Small intestine (tissue), 7 donors: ENCODE results near the gene NEK5. TPM values are rescaled to one million over a fixed set of nuclear protein-coding genes. Genes with fewer than 3 reads are reported as not detected.
A peak's percentile ranks its signal among the peaks of the same experiment; 100 is the strongest.
"Not testable (repeated sequence)": the region's sequence is repeated elsewhere in the genome, so short reads cannot be mapped to it uniquely, and the experiment has no call there.

Experiments used
- DNase-seq, 2 donors: peaks; one replicate each; pipeline versions ENCODE4 v3.0.0 to v3.0.0-alpha.2; 2013
- FAIRE-seq: peaks from 2 replicates; lab custom pipeline; 2012; peaks lifted over from hg19 to GRCh38; lab: Jason Lieb, UNC
- H3K27ac ChIP-seq, 3 donors: one replicate each; pipeline ENCODE4 v1.5.1; 2013; ENCODE audit warnings: low read length in 2 of 3, mild to moderate bottlenecking in 2 of 3, control low read depth in 1 of 3, inconsistent platforms in 1 of 3, low read depth in 1 of 3, moderate library complexity in 1 of 3
- H3K27me3 ChIP-seq, 3 donors: one replicate each; pipeline ENCODE4 v1.6.1; 2013; ENCODE audit warnings: low read length in 3 of 3, inconsistent platforms in 1 of 3; ENCODE audit not compliant: control insufficient read depth in 3 of 3, insufficient read depth in 3 of 3
- H3K36me3 ChIP-seq, 3 donors: one replicate each; pipeline ENCODE4 v1.6.1; 2013; ENCODE audit warnings: low read length in 3 of 3, inconsistent platforms in 1 of 3, low read depth in 1 of 3, mild to moderate bottlenecking in 1 of 3, moderate library complexity in 1 of 3; ENCODE audit not compliant: control insufficient read depth in 3 of 3, insufficient read depth in 2 of 3
- H3K4me1 ChIP-seq, 3 donors: one replicate each; pipeline ENCODE4 v1.6.1; 2013; ENCODE audit warnings: low read length in 2 of 3, inconsistent platforms in 1 of 3, low read depth in 1 of 3, mild to moderate bottlenecking in 1 of 3, moderate library complexity in 1 of 3; ENCODE audit not compliant: control insufficient read depth in 3 of 3, insufficient read depth in 2 of 3
- H3K4me3 ChIP-seq, 3 donors: one replicate each; pipeline ENCODE4 v1.5.1; 2013; ENCODE audit warnings: low read length in 3 of 3, control low read depth in 1 of 3, inconsistent platforms in 1 of 3, low read depth in 1 of 3, mild to moderate bottlenecking in 1 of 3, moderate library complexity in 1 of 3
- H3K9me3 ChIP-seq, 2 donors: one replicate each; pipeline ENCODE4 v1.6.1; 2013; ENCODE audit warnings: low read depth in 1 of 2, low read length in 1 of 2; ENCODE audit not compliant: control insufficient read depth in 2 of 2, insufficient read depth in 1 of 2
- WGBS, 3 donors: extraction: QIAGEN DNeasy Blood & Tissue Kit; methylation state at CpG; one replicate each; pipeline ENCODE4 v1.1.7; 2013; 5-methylcytosine and 5-hydroxymethylcytosine counted together
- polyA plus RNA-seq, 4 donors: library from polyadenylated mRNA; stranded (reverse) in 3 of 4; unstranded in 1 of 4; fragments of 200-250 nt in 3 of 4; fragments of 120-200 nt in 1 of 4; gene quantifications; one replicate each; pipeline versions ENCODE4 v1.2.1 to v1.2.3, GENCODE V29; 2013
- donor health status: healthy with polysubstance abuse.
- donor health status: control.
- donor health status: control.
- donor health status: Bipolar disorder and iron deficiency.
- donor health status: healthy.

NEK5 gene
- polyA plus RNA-seq, 4 donors: 0.19 to 1.4 TPM; not detected in 2

- H3K9me3 ChIP-seq, H3K4me1 ChIP-seq, FAIRE-seq, H3K27me3 ChIP-seq, H3K36me3 ChIP-seq, H3K27ac ChIP-seq, DNase-seq, H3K4me3 ChIP-seq: not testable (repeated sequence)
- WGBS, 3 donors: 55 to 77% (median 68%) methylated on average over 3 of the region's 3 CpGs
These were observed 43.9 kb downstream of the NEK5 start for GRCh38 chr13:52084981-52085380.

- Histone ChIP-seq H3K27me3 (no peaks in the 10 kb centered on the region), H3K9me3 (no peaks in the 10 kb centered on the region), H3K36me3 (no peaks in the 10 kb centered on the region), H3K4me1 (no peaks in the 10 kb centered on the region), H3K27ac (no peak overlapping the region), H3K4me3 (no peak overlapping the region)
- FAIRE-seq (no peak), DNase-seq (no peak)
- 82 to 93% (median 89%) methylated on average over 4 of the region's 4 CpGs for WGBS, 3 donors
These were observed 46.3 kb downstream of the NEK5 start for GRCh38 chr13:52082601-52083000.

- not testable (repeated sequence) for H3K36me3 ChIP-seq, H3K9me3 ChIP-seq, H3K27me3 ChIP-seq, DNase-seq, H3K4me1 ChIP-seq, H3K4me3 ChIP-seq, FAIRE-seq, H3K27ac ChIP-seq
- 95 to 98% (median 95%) methylated on average over 8 to 36 of the region's 36 CpGs for WGBS, 3 donors
These were observed 49.0 kb downstream of the NEK5 start for GRCh38 chr13:52079891-52080290.

- no peak for FAIRE-seq
- WGBS, 3 donors: 87 to 89% (median 87%) methylated on average over 1 of the region's 1 CpG
- H3K27me3 ChIP-seq: no peaks in the 10 kb centered on the region
These were observed 57.8 kb downstream of the NEK5 start for GRCh38 chr13:52070929-52071523.

GRCh38 chr13:52067237-52067636 is 61.6 kb downstream of the NEK5 start:
- peaks cover 3 to 38% of the 10 kb centered on the region in 2 donors for H3K9me3 ChIP-seq
- FAIRE-seq: no peak

More at GRCh38 chr13:52070929-52071523, 57.8 kb downstream of the NEK5 start:
- Histone ChIP-seq H3K9me3 (peaks cover 3 to 32% of the 10 kb centered on the region in 2 donors), H3K27ac (no peak overlapping the region), H3K4me1 (no peaks in the 10 kb centered on the region), H3K36me3 (no peaks in the 10 kb centered on the region), H3K4me3 (no peak overlapping the region)
- DNase-seq: peak; percentile 29 to 32

DNA sequence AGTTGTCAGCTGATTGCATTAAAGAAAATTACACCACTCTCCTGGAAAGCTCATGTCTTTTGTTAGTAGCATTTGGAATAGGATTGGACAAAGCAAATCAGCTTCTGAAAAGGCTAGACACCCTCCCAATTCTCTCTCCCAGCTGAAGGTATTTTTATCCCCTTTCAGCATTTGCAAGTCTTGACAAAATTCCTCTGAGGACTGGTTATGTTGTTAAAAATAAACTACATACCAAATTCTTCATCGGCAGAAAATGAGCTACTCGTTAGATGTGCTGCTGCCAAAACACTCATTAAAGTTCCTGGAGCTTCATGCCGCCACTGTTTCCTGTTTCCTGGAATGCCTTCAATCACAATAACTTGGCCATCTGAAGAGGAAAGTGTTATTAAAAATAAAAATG is 67.3 kb downstream of the NEK5 start:
- no peaks in the 10 kb centered on the region for H3K36me3 ChIP-seq
- H3K27me3 ChIP-seq: no peaks in the 10 kb centered on the region
- 52 to 71% (median 53%) methylated on average over 3 of the region's 3 CpGs for WGBS, 3 donors
- H3K4me3 ChIP-seq: no peak overlapping the region
- FAIRE-seq: no peak
- H3K9me3 ChIP-seq: peaks cover 0 to 20% of the 10 kb centered on the region in 2 donors
- no peak for DNase-seq
- no peaks in the 10 kb centered on the region for H3K4me1 ChIP-seq
- no peak overlapping the region for H3K27ac ChIP-seq

More at GRCh38 chr13:52067237-52067636, 61.6 kb downstream of the NEK5 start:
- no peak overlapping the region for H3K27ac ChIP-seq
- H3K27me3 ChIP-seq: no peaks in the 10 kb centered on the region
- H3K36me3 ChIP-seq: no peaks in the 10 kb centered on the region
- peak in 1 of 2 donors; percentile 6 for DNase-seq
- no peaks in the 10 kb centered on the region for H3K4me1 ChIP-seq
- H3K4me3 ChIP-seq: no peak overlapping the region

DNA sequence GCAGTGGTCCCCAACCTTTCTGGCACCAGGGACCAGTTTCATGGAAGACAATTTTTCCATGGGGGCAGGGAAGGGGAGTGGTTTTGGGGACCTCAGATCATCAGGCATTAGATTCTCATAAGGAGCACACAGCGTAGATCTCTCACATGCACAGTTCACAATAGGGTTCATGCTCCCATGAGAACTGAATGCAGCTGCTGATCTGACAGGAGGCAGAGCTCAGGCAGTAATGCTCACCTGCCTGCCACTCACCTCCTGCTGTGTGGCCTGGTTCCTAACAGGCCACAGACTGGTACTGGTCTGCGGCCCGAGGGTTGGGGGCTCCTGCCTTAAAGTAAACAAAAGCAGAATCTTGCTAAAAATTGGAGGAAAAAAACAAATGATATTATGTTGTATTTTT is 67.8 kb downstream of the NEK5 start:
- peaks cover 0 to 16% of the 10 kb centered on the region in 2 donors for H3K9me3 ChIP-seq
- DNase-seq, H3K4me3 ChIP-seq, FAIRE-seq, H3K4me1 ChIP-seq, H3K27me3 ChIP-seq, H3K36me3 ChIP-seq, H3K27ac ChIP-seq: not testable (repeated sequence)
- WGBS, 3 donors: 90 to 97% (median 91%) methylated on average over 3 of the region's 3 CpGs

DNA sequence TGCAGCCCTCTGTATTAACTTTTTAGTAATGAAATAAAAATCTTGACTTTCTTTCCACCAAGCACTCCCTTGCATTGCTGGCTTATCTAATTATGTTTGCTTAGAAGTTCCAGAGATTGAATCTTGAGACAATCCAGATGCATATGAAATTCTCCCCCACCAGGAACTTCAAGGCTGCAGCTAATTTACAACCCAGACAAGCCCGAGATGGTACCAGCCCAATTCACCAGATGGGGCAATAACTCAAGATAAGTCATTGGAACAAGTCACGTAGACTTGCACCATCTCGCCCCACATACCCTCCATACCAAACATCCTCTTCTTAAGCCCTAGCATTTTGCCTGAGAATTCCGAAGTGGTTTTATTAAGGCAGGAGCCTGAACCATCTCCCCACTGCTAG is 75.4 kb downstream of the NEK5 start:
- no peak overlapping the region for H3K4me3 ChIP-seq
- no peaks in the 10 kb centered on the region for H3K36me3 ChIP-seq
- WGBS, 3 donors: 67 to 82% (median 76%) methylated on average over 4 of the region's 4 CpGs
- H3K27me3 ChIP-seq: no peaks in the 10 kb centered on the region
- no peaks in the 10 kb centered on the region for H3K9me3 ChIP-seq
- DNase-seq (no peak), FAIRE-seq (no peak)
- no peak overlapping the region for H3K27ac ChIP-seq
- no peaks in the 10 kb centered on the region for H3K4me1 ChIP-seq

GRCh38 chr13:52051400-52051799 is 77.5 kb downstream of the NEK5 start:
- no peaks in the 10 kb centered on the region for H3K27me3 ChIP-seq
- no peaks in the 10 kb centered on the region for H3K36me3 ChIP-seq

More at GRCh38 chr13:52051400-52051799, 77.5 kb downstream of the NEK5 start:
- Histone ChIP-seq H3K9me3 (no peaks in the 10 kb centered on the region), H3K4me1 (no peaks in the 10 kb centered on the region), H3K4me3 (no peak overlapping the region), H3K27ac (no peak overlapping the region)
- no peak for FAIRE-seq
- WGBS, 3 donors: 73 to 81% (median 77%) methylated on average over 7 of the region's 7 CpGs
- DNase-seq: no peak
